NCI-H2107 treated with DMSO at 0.1 percent for 48 hours (cell line): ENCODE measurements around the gene BCAS3.
"Not testable (repeated sequence)": the region's sequence is repeated elsewhere in the genome, so short reads cannot be mapped to it uniquely, and the experiment has no call there.

ENCODE experiments used
- DNase-seq: peaks from one replicate; lab custom pipeline; 2025; ENCODE audit not compliant: unreplicated experiment; lab: John Stamatoyannopoulos, UW

Gene BCAS3

GRCh38 chr17:61414141-61414935 lies 736.7 kb downstream of the BCAS3 start:
- DNase-seq: no peak

GRCh38 chr17:61414936-61415251 lies 737.2 kb downstream of the BCAS3 start:
- DNase-seq: no peak

- no peak for DNase-seq
Observed at GRCh38 chr17:61415374-61416210, 737.9 kb downstream of the BCAS3 start.

GRCh38 chr17:61416211-61416539 lies 738.5 kb downstream of the BCAS3 start:
- DNase-seq: no peak

- no peak for DNase-seq
Observed at GRCh38 chr17:61416540-61417363, 739.1 kb downstream of the BCAS3 start.

- DNase-seq: no peak
Observed at GRCh38 chr17:61418449-61418848, 740.8 kb downstream of the BCAS3 start.

- no peak for DNase-seq
Observed at GRCh38 chr17:61419496-61420046, 741.9 kb downstream of the BCAS3 start.

- no peak for DNase-seq
Observed at GRCh38 chr17:61420052-61420451, 742.4 kb downstream of the BCAS3 start.

- DNase-seq: no peak
Observed at GRCh38 chr17:61420745-61421398, 743.2 kb downstream of the BCAS3 start.

GRCh38 chr17:61421460-61421859 lies 743.8 kb downstream of the BCAS3 start:
- no peak for DNase-seq

- DNase-seq: no peak
Observed at GRCh38 chr17:61422116-61422799, 744.6 kb downstream of the BCAS3 start.

GRCh38 chr17:61422869-61423268 lies 745.2 kb downstream of the BCAS3 start:
- DNase-seq: no peak

- no peak for DNase-seq
Observed at GRCh38 chr17:61423967-61424649, 746.5 kb downstream of the BCAS3 start.

- DNase-seq: no peak
Observed at GRCh38 chr17:61425682-61426481, 748.2 kb downstream of the BCAS3 start.

- no peak for DNase-seq
Observed at GRCh38 chr17:61426482-61427304, 749.0 kb downstream of the BCAS3 start.

GRCh38 chr17:61427567-61427966 lies 749.9 kb downstream of the BCAS3 start:
- DNase-seq: no peak

- DNase-seq: no peak
Observed at GRCh38 chr17:61429274-61429673, 751.6 kb downstream of the BCAS3 start.

- not testable (repeated sequence) for DNase-seq
Observed at GRCh38 chr17:61429831-61430230, 752.2 kb downstream of the BCAS3 start.
